Measurements from ENCODE around the gene MEGF11. TPM values are rescaled to one million over a fixed set of nuclear protein-coding genes. Genes with fewer than 3 reads are reported as not detected.

The MEGF11 gene
- total and polyA plus RNA-seq, 10 donors: 0.02 to 0.61 (median 0.23) TPM; not detected in 4

GRCh38 chr15:66138096-66138783 lies 115.3 kb downstream of the MEGF11 start:
- Histone ChIP-seq H3K36me3 (no peaks in the 10 kb centered on the region), H3K27me3 (replicated peaks in 1 of 7) (peaks cover 0 to 2% (median 0%) of the 10 kb centered on the region in 7 donors), H3K27ac (no peak overlapping the region), H3K4me1 (peaks cover 0 to 21% (median 4%) of the 10 kb centered on the region in 6 donors), H3K9me3 (no peaks in the 10 kb centered on the region), H3K4me3 (no peak overlapping the region)
- DNase-seq: no peak
- TF ChIP-seq CTCF (IDR thresholded peaks at IDR 0.05 in 8 of 11, conservative IDR thresholded peaks at IDR 0.05 in 3 of 11): no peak
- no peak for TF ChIP-seq POLR2AphosphoS5 (IDR thresholded peaks at IDR 0.05)
- TF ChIP-seq POLR2A (IDR thresholded peaks at IDR 0.05): no peak
- intact Hi-C loops (cut with DNase I; ENCODE audit: low total_unique reads): no loop called here
- WGBS, 5 donors: 59 to 73% (median 70%) methylated on average over 10 of the region's 10 CpGs

GRCh38 chr15:66136948-66137347 lies 116.6 kb downstream of the MEGF11 start:
- Histone ChIP-seq H3K4me3 (no peak overlapping the region), H3K36me3 (no peaks in the 10 kb centered on the region), H3K4me1 (peaks cover 0 to 26% (median 4%) of the 10 kb centered on the region in 6 donors), H3K9me3 (no peaks in the 10 kb centered on the region), H3K27me3 (replicated peaks in 1 of 7) (no peaks in the 10 kb centered on the region), H3K27ac (no peak overlapping the region)
- TF ChIP-seq CTCF (IDR thresholded peaks at IDR 0.05 in 8 of 11, conservative IDR thresholded peaks at IDR 0.05 in 3 of 11) (no peak), POLR2A (IDR thresholded peaks at IDR 0.05) (no peak), POLR2AphosphoS5 (IDR thresholded peaks at IDR 0.05) (no peak)
- WGBS, 5 donors: 84 to 97% (median 86%) methylated on average over 2 of the region's 2 CpGs
- no peak for DNase-seq
- intact Hi-C loops (cut with DNase I; ENCODE audit: low total_unique reads): no loop called here

GRCh38 chr15:66135664-66136063 lies 117.9 kb downstream of the MEGF11 start:
- no peak overlapping the region for H3K27ac ChIP-seq
- intact Hi-C loops (cut with DNase I; ENCODE audit: low total_unique reads): no loop called here
- no peaks in the 10 kb centered on the region for H3K36me3 ChIP-seq
- H3K4me1 ChIP-seq: peaks cover 0 to 26% (median 4%) of the 10 kb centered on the region in 6 donors
- no peak overlapping the region for H3K4me3 ChIP-seq
- no peaks in the 10 kb centered on the region for H3K9me3 ChIP-seq
- DNase-seq: no peak
- TF ChIP-seq CTCF (IDR thresholded peaks at IDR 0.05 in 8 of 11, conservative IDR thresholded peaks at IDR 0.05 in 3 of 11) (no peak), POLR2AphosphoS5 (IDR thresholded peaks at IDR 0.05) (no peak), POLR2A (IDR thresholded peaks at IDR 0.05) (no peak)
- no peaks in the 10 kb centered on the region for H3K27me3 ChIP-seq (replicated peaks in 1 of 7)
- WGBS, 5 donors: 85 to 100% (median 97%) methylated on average over 1 of the region's 1 CpG

GRCh38 chr15:66134284-66134683 lies 119.3 kb downstream of the MEGF11 start:
- TF ChIP-seq POLR2A (IDR thresholded peaks at IDR 0.05): no peak
- no peak for TF ChIP-seq CTCF (IDR thresholded peaks at IDR 0.05 in 8 of 11, conservative IDR thresholded peaks at IDR 0.05 in 3 of 11)
- no peak for TF ChIP-seq POLR2AphosphoS5 (IDR thresholded peaks at IDR 0.05)
- no peak overlapping the region for H3K4me3 ChIP-seq
- 78 to 90% (median 83%) methylated on average over 3 of the region's 3 CpGs for WGBS, 5 donors
- H3K27ac ChIP-seq: no peak overlapping the region
- intact Hi-C loops (cut with DNase I; ENCODE audit: low total_unique reads): no loop called here
- H3K36me3 ChIP-seq: no peaks in the 10 kb centered on the region
- peaks cover 0 to 26% (median 4%) of the 10 kb centered on the region in 6 donors for H3K4me1 ChIP-seq
- H3K9me3 ChIP-seq: no peaks in the 10 kb centered on the region
- peaks cover 0 to 9% (median 0%) of the 10 kb centered on the region in 7 donors for H3K27me3 ChIP-seq (replicated peaks in 1 of 7)
- DNase-seq: no peak
